GM18519 (cell line): ENCODE results near the gene GALNT15.

Source experiments
- ATAC-seq: cut with Tn5 transposase; IDR thresholded peaks from one replicate; pipeline ENCODE4 v1.9.1; 2021; ENCODE audit warnings: mild to moderate bottlenecking, moderate library complexity; ENCODE audit not compliant: unreplicated experiment, low FRiP score

GALNT15 gene

GRCh38 chr3:16270855-16271254 is 96.4 kb downstream of the GALNT15 start:
- no peak for ATAC-seq

- no peak for ATAC-seq
These were observed 98.1 kb downstream of the GALNT15 start for GRCh38 chr3:16272588-16272987.

GRCh38 chr3:16273867-16274266 is 99.4 kb downstream of the GALNT15 start:
- ATAC-seq = no peak

GRCh38 chr3:16277471-16277870 is 103.0 kb downstream of the GALNT15 start:
- ATAC-seq = no peak

GRCh38 chr3:16279010-16279801 is 104.7 kb downstream of the GALNT15 start:
- ATAC-seq = no peak

GRCh38 chr3:16280671-16281070 is 106.2 kb downstream of the GALNT15 start:
- no peak for ATAC-seq
